ENCODE measurements around the gene ZNF385D. TPM values are rescaled to one million over a fixed set of nuclear protein-coding genes. Genes with fewer than 3 reads are reported as not detected.

ZNF385D gene
- total RNA-seq, 1 donor from 2014 or later = 0.10 TPM

- Mint-ChIP-seq H3K27me3 (no peaks in the 10 kb centered on the region), H3K4me1 (ENCODE audit: low read depth) (no peaks in the 10 kb centered on the region), H3K36me3 (ENCODE audit: insufficient read depth) (no peaks in the 10 kb centered on the region), H3K9me3 (ENCODE audit: low read depth) (no peaks in the 10 kb centered on the region), H3K4me3 (ENCODE audit: low read depth) (no peak overlapping the region), H3K27ac (no peak overlapping the region)
- DNase-seq (ENCODE audit: low spot score, unreplicated experiment) = no peak
- TF ChIP-seq CTCF (IDR thresholded peaks at IDR 0.05; ENCODE audit: unreplicated experiment) = no peak
Observed at GRCh38 chr3:21634112-21634511, 116.9 kb downstream of the ZNF385D start.

DNA sequence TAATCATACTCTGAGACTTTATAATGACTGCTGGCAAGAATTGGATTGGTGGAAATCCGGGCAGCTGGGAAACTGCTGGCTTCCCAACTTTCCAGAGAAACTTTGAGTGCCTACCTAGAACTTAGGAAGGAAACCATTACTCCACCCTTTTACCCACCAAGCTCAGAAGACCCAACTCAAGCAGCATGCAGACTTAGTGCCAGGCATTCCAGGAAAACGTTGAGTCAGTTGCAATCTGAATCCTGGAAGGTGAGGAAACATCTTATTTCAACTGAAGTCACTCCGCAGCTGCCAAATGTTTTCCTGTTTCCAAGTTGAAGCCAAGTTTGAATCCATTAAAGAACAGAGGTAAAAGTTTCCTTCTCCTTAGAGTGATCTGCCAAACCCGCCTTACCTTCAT is 126.5 kb downstream of the ZNF385D start:
- Mint-ChIP-seq H3K4me3 (ENCODE audit: low read depth) (no peak overlapping the region), H3K9me3 (ENCODE audit: low read depth) (no peaks in the 10 kb centered on the region), H3K27ac (no peak overlapping the region)

DNA sequence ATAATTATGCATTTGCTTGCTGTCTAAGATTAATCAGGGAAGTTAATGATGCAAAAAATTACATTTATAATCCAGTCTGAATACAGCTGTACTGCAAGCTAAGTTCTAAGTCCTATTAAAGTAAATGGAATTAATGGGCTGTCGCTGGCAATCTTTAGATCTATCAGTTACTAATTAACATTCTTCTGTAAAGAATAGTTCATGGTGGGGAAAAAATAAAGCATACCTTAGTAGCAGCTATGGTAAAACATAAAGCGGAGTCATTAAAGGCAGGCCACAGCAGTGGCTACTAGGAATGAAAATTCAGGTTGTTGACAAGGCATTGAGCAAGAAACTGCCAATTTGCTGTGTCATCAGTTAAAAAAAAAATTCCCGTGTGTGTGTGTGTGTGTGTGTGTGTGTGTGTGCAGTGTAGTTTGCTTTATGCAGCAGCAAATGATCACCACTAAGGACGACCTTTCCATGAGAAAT is 129.8 kb downstream of the ZNF385D start:
- Mint-ChIP-seq H3K27me3 (no peaks in the 10 kb centered on the region), H3K36me3 (ENCODE audit: insufficient read depth) (no peaks in the 10 kb centered on the region), H3K27ac (peak overlapping the region; percentile 49), H3K4me1 (ENCODE audit: low read depth) (peaks cover 17% of the 10 kb centered on the region), H3K9me3 (ENCODE audit: low read depth) (no peaks in the 10 kb centered on the region), H3K4me3 (ENCODE audit: low read depth) (no peak overlapping the region)
- no peak for DNase-seq (ENCODE audit: low spot score, unreplicated experiment)
- no peak for TF ChIP-seq CTCF (IDR thresholded peaks at IDR 0.05; ENCODE audit: unreplicated experiment)

More for the DNA sequence above, 126.5 kb downstream of the ZNF385D start:
- Mint-ChIP-seq H3K27me3 (no peaks in the 10 kb centered on the region), H3K36me3 (ENCODE audit: insufficient read depth) (no peaks in the 10 kb centered on the region), H3K4me1 (ENCODE audit: low read depth) (peaks cover 13% of the 10 kb centered on the region)
- no peak for TF ChIP-seq CTCF (IDR thresholded peaks at IDR 0.05; ENCODE audit: unreplicated experiment)
- no peak for DNase-seq (ENCODE audit: low spot score, unreplicated experiment)

DNA sequence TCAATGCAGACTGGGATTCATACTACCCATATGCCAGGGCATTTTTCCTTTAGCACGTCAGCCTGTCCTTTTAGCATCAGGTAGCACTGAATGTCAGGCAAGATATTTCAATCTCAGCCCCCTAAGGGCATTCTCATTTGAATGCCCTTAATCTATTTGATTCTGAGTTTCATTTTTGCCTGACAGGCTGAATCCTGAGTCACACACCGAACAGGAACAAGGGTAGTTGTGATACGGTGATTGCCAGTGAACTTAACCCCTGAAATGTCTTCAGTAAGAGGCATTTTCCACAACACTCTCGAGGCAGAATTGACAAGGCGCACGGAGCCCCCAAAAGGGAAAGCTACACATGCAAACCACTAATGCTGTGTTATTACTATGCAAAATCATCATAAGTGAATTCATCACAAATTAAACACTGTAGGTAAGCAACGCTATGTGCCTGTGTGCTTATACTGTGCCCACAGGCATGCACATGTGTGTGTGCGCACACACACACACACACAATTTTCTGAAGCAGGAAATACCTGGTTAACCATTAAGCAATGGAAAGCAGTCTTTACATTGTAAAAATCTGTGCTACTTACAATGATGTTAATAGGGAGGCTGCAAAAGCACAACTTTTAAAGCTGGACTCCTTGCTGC is 130.4 kb downstream of the ZNF385D start:
- H3K9me3 Mint-ChIP-seq (ENCODE audit: low read depth) = no peaks in the 10 kb centered on the region
- no peak for TF ChIP-seq CTCF (IDR thresholded peaks at IDR 0.05; ENCODE audit: unreplicated experiment)
- H3K4me1 Mint-ChIP-seq (ENCODE audit: low read depth) = peaks cover 20% of the 10 kb centered on the region
- no peak for DNase-seq (ENCODE audit: low spot score, unreplicated experiment)
- H3K27ac Mint-ChIP-seq = no peak overlapping the region
- H3K4me3 Mint-ChIP-seq (ENCODE audit: low read depth) = no peak overlapping the region
- H3K36me3 Mint-ChIP-seq (ENCODE audit: insufficient read depth) = no peaks in the 10 kb centered on the region
- H3K27me3 Mint-ChIP-seq = no peaks in the 10 kb centered on the region

DNA sequence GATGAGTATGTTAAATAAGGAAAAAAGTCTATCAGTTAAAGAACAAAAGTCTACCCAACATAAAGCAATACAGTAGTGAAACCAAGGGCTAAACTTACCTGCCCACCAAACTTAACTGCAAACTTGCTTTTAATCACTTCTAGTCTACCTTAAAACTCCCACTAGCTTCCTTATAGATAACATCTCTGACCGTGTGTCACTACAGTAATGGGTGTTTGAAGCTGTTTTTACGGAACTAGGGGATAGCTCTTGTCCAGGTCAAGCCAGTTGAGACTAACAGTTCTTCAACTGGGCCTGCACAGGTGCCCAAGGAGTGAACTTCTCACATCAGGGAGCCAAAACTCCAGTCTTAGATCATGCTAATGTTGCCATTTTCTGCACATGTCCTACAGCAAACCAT is 132.3 kb downstream of the ZNF385D start:
- H3K9me3 Mint-ChIP-seq (ENCODE audit: low read depth) = peaks cover 9% of the 10 kb centered on the region
- DNase-seq (ENCODE audit: low spot score, unreplicated experiment) = no peak
- peaks cover 23% of the 10 kb centered on the region for H3K4me1 Mint-ChIP-seq (ENCODE audit: low read depth)
- H3K27ac Mint-ChIP-seq = no peak overlapping the region
- H3K4me3 Mint-ChIP-seq (ENCODE audit: low read depth) = no peak overlapping the region
- no peak for TF ChIP-seq CTCF (IDR thresholded peaks at IDR 0.05; ENCODE audit: unreplicated experiment)
- no peaks in the 10 kb centered on the region for H3K27me3 Mint-ChIP-seq
- no peaks in the 10 kb centered on the region for H3K36me3 Mint-ChIP-seq (ENCODE audit: insufficient read depth)

All from progenitor cell of endocrine pancreas (in vitro differentiated cells).